ENCODE measurements around the gene ITIH3.

ITIH3 gene

DNA sequence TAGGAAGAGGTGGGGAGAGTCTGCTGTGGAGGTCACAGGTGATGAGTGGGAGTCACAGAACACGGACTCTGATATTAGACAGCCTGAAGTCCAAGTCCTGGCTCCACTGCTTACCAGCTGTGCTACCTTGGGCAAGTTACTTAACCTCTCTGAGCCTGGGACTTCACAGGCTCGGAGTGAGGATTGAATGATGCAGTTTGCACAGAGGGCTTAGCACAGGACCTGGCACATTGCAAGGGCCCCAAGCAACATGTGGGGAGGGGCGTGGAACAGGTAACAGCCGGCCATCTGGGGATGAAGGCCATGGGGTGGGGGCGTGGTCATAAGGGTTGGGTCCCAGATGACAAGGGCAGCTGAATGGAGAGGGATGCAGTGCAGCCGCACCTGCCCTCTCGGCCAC, 4.3 kb upstream of the ITIH3 start:
- no peak for ATAC-seq
- TF ChIP-seq ARNTL (CRISPR knock-in tag; IDR thresholded peaks at IDR 0.05; ENCODE audit: borderline replicate concordance, low read depth) (no peak), ESRRG (CRISPR knock-in tag; IDR thresholded peaks at IDR 0.05) (no peak), SNAI2 (CRISPR knock-in tag; IDR thresholded peaks at IDR 0.05) (no peak), TOX (CRISPR knock-in tag; IDR thresholded peaks at IDR 0.05; ENCODE audit: borderline replicate concordance) (no peak), ZC3H10 (CRISPR knock-in tag; IDR thresholded peaks at IDR 0.05) (no peak), CSDC2 (CRISPR knock-in tag; IDR thresholded peaks at IDR 0.05) (no peak), PPARA (CRISPR knock-in tag; IDR thresholded peaks at IDR 0.05; ENCODE audit: borderline replicate concordance) (no peak), ISL1 (CRISPR knock-in tag; IDR thresholded peaks at IDR 0.05) (no peak), ZNF565 (CRISPR knock-in tag; conservative IDR thresholded peaks at IDR 0.05; ENCODE audit: low read depth) (no peak), ZNF70 (CRISPR knock-in tag; IDR thresholded peaks at IDR 0.05) (no peak), ZNF8 (CRISPR knock-in tag; IDR thresholded peaks at IDR 0.05) (no peak), ZFP30 (CRISPR knock-in tag; IDR thresholded peaks at IDR 0.05) (no peak), TCF4 (CRISPR knock-in tag; IDR thresholded peaks at IDR 0.05; ENCODE audit: borderline replicate concordance) (no peak), BACH2 (CRISPR knock-in tag; IDR thresholded peaks at IDR 0.05; ENCODE audit: borderline replicate concordance) (no peak), ZFP3 (CRISPR knock-in tag; IDR thresholded peaks at IDR 0.05) (no peak)
- TF ChIP-seq, protein P1, sequence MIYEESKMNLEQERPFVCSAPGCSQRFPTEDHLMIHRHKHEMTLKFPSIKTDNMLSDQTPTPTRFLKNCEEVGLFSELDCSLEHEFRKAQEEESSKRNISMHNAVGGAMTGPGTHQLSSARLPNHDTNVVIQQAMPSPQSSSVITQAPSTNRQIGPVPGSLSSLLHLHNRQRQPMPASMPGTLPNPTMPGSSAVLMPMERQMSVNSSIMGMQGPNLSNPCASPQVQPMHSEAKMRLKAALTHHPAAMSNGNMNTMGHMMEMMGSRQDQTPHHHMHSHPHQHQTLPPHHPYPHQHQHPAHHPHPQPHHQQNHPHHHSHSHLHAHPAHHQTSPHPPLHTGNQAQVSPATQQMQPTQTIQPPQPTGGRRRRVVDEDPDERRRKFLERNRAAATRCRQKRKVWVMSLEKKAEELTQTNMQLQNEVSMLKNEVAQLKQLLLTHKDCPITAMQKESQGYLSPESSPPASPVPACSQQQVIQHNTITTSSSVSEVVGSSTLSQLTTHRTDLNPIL (CRISPR knock-in tag; IDR thresholded peaks at IDR 0.05; ENCODE audit: low read depth) = no peak
- TF ChIP-seq, protein P2, sequence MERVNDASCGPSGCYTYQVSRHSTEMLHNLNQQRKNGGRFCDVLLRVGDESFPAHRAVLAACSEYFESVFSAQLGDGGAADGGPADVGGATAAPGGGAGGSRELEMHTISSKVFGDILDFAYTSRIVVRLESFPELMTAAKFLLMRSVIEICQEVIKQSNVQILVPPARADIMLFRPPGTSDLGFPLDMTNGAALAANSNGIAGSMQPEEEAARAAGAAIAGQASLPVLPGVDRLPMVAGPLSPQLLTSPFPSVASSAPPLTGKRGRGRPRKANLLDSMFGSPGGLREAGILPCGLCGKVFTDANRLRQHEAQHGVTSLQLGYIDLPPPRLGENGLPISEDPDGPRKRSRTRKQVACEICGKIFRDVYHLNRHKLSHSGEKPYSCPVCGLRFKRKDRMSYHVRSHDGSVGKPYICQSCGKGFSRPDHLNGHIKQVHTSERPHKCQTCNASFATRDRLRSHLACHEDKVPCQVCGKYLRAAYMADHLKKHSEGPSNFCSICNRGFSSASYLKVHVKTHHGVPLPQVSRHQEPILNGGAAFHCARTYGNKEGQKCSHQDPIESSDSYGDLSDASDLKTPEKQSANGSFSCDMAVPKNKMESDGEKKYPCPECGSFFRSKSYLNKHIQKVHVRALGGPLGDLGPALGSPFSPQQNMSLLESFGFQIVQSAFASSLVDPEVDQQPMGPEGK (CRISPR knock-in tag; IDR thresholded peaks at IDR 0.05; ENCODE audit: borderline replicate concordance) = no peak
- TF ChIP-seq, protein P3, sequence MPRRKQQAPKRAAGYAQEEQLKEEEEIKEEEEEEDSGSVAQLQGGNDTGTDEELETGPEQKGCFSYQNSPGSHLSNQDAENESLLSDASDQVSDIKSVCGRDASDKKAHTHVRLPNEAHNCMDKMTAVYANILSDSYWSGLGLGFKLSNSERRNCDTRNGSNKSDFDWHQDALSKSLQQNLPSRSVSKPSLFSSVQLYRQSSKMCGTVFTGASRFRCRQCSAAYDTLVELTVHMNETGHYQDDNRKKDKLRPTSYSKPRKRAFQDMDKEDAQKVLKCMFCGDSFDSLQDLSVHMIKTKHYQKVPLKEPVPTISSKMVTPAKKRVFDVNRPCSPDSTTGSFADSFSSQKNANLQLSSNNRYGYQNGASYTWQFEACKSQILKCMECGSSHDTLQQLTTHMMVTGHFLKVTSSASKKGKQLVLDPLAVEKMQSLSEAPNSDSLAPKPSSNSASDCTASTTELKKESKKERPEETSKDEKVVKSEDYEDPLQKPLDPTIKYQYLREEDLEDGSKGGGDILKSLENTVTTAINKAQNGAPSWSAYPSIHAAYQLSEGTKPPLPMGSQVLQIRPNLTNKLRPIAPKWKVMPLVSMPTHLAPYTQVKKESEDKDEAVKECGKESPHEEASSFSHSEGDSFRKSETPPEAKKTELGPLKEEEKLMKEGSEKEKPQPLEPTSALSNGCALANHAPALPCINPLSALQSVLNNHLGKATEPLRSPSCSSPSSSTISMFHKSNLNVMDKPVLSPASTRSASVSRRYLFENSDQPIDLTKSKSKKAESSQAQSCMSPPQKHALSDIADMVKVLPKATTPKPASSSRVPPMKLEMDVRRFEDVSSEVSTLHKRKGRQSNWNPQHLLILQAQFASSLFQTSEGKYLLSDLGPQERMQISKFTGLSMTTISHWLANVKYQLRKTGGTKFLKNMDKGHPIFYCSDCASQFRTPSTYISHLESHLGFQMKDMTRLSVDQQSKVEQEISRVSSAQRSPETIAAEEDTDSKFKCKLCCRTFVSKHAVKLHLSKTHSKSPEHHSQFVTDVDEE (CRISPR knock-in tag; IDR thresholded peaks at IDR 0.05) = no peak
- TF ChIP-seq, protein P4, sequence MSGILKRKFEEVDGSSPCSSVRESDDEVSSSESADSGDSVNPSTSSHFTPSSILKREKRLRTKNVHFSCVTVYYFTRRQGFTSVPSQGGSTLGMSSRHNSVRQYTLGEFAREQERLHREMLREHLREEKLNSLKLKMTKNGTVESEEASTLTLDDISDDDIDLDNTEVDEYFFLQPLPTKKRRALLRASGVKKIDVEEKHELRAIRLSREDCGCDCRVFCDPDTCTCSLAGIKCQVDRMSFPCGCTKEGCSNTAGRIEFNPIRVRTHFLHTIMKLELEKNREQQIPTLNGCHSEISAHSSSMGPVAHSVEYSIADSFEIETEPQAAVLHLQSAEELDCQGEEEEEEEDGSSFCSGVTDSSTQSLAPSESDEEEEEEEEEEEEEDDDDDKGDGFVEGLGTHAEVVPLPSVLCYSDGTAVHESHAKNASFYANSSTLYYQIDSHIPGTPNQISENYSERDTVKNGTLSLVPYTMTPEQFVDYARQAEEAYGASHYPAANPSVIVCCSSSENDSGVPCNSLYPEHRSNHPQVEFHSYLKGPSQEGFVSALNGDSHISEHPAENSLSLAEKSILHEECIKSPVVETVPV (CRISPR knock-in tag; IDR thresholded peaks at IDR 0.05) = no peak

DNA sequence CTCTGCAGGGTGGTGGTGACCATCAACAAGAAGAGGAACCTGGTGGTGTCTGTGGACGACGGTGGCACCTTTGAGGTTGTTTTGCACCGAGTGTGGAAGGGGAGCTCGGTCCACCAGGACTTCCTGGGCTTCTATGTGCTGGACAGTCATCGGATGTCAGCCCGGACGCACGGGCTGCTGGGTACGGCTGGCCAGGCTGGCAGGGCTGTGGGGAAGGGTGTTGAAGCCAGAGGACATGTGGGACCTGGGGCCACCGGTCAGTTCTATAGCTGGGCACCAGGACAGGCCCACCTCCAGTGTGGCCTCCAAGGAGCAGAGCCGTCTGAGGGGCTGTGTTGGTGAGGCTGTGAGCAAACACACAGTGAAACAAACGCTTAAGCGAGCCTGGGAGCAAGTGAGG, 3.9 kb upstream of the ITIH3 start:
- TF ChIP-seq GLIS3 (CRISPR knock-in tag; IDR thresholded peaks at IDR 0.05) = no peak
- no peak for TF ChIP-seq OSR1 (CRISPR knock-in tag; IDR thresholded peaks at IDR 0.05)
- TF ChIP-seq SNAI2 (CRISPR knock-in tag; IDR thresholded peaks at IDR 0.05) = no peak
- TF ChIP-seq, protein P5, sequence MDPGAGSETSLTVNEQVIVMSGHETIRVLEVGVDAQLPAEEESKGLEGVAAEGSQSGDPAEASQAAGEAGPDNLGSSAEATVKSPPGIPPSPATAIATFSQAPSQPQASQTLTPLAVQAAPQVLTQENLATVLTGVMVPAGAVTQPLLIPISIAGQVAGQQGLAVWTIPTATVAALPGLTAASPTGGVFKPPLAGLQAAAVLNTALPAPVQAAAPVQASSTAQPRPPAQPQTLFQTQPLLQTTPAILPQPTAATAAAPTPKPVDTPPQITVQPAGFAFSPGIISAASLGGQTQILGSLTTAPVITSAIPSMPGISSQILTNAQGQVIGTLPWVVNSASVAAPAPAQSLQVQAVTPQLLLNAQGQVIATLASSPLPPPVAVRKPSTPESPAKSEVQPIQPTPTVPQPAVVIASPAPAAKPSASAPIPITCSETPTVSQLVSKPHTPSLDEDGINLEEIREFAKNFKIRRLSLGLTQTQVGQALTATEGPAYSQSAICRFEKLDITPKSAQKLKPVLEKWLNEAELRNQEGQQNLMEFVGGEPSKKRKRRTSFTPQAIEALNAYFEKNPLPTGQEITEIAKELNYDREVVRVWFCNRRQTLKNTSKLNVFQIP (CRISPR knock-in tag; IDR thresholded peaks at IDR 0.05; ENCODE audit: borderline replicate concordance, low read depth) = no peak
- TF ChIP-seq ZFP3 (CRISPR knock-in tag; IDR thresholded peaks at IDR 0.05) = no peak
- TF ChIP-seq BACH2 (CRISPR knock-in tag; IDR thresholded peaks at IDR 0.05; ENCODE audit: borderline replicate concordance) = no peak
- TF ChIP-seq, protein P3 (CRISPR knock-in tag; IDR thresholded peaks at IDR 0.05) = no peak
- no peak for TF ChIP-seq ISL1 (CRISPR knock-in tag; IDR thresholded peaks at IDR 0.05)
- TF ChIP-seq ZNF565 (CRISPR knock-in tag; conservative IDR thresholded peaks at IDR 0.05; ENCODE audit: low read depth) = no peak
- TF ChIP-seq TOX (CRISPR knock-in tag; IDR thresholded peaks at IDR 0.05; ENCODE audit: borderline replicate concordance) = no peak
- no peak for TF ChIP-seq ZC3H10 (CRISPR knock-in tag; IDR thresholded peaks at IDR 0.05)
- no peak for TF ChIP-seq PPARA (CRISPR knock-in tag; IDR thresholded peaks at IDR 0.05; ENCODE audit: borderline replicate concordance)
- no peak for TF ChIP-seq ARNTL (CRISPR knock-in tag; IDR thresholded peaks at IDR 0.05; ENCODE audit: borderline replicate concordance, low read depth)
- TF ChIP-seq ZNF70 (CRISPR knock-in tag; IDR thresholded peaks at IDR 0.05) = no peak
- TF ChIP-seq RARB (CRISPR knock-in tag; IDR thresholded peaks at IDR 0.05) = no peak
- no peak for TF ChIP-seq ESRRG (CRISPR knock-in tag; IDR thresholded peaks at IDR 0.05)
- ATAC-seq = no peak

All from SK-N-SH treated with all-trans-retinoic acid at 6 μM for 48 hours (cell line).